ENCODE measurements around the gene SGCE.

- TF ChIP-seq CTCF (IDR thresholded peaks at IDR 0.05; ENCODE audit: low read length) (no peak), EZH2 (IDR thresholded peaks at IDR 0.05; ENCODE audit: borderline replicate concordance, low read length) (no peak)
Observed at GRCh38 chr7:94602181-94602580, 53.8 kb downstream of the SGCE start.

All from OCI-LY1 (cell line).